ENCODE measurements around the gene AAGAB.

AAGAB gene

GRCh38 chr15:67172172-67172571 lies 82.3 kb downstream of the AAGAB start:
- H3K9me3 ChIP-seq (ENCODE audit: control insufficient read depth, low read length): no peaks in the 10 kb centered on the region

GRCh38 chr15:67171471-67171870 lies 83.0 kb downstream of the AAGAB start:
- H3K79me2 ChIP-seq: no peaks in the 10 kb centered on the region
- H3K9me3 ChIP-seq (ENCODE audit: control insufficient read depth, low read length): no peaks in the 10 kb centered on the region
- H2AFZ ChIP-seq: no peak overlapping the region
- H3K4me3 ChIP-seq (ENCODE audit: low read depth, low read length): no peak overlapping the region
- H3K27me3 ChIP-seq (ENCODE audit: control insufficient read depth, insufficient read depth, low read length): no peaks in the 10 kb centered on the region
- no peak overlapping the region for H3K27ac ChIP-seq
- peaks cover 3% of the 10 kb centered on the region for H3K4me1 ChIP-seq
- no peak overlapping the region for H3K4me2 ChIP-seq (ENCODE audit: low read length)
- H3K9ac ChIP-seq: no peak overlapping the region
- no peaks in the 10 kb centered on the region for H3K36me3 ChIP-seq (ENCODE audit: control insufficient read depth, insufficient read depth, low read length)
- TF ChIP-seq CTCF (IDR thresholded peaks at IDR 0.05): no peak

More at GRCh38 chr15:67172172-67172571, 82.3 kb downstream of the AAGAB start:
- Histone ChIP-seq H3K9ac (no peak overlapping the region), H3K79me2 (no peaks in the 10 kb centered on the region), H2AFZ (no peak overlapping the region), H3K27me3 (ENCODE audit: control insufficient read depth, insufficient read depth, low read length) (no peaks in the 10 kb centered on the region), H3K4me2 (ENCODE audit: low read length) (no peak overlapping the region), H3K4me3 (ENCODE audit: low read depth, low read length) (no peak overlapping the region), H3K27ac (no peak overlapping the region), H3K36me3 (ENCODE audit: control insufficient read depth, insufficient read depth, low read length) (no peaks in the 10 kb centered on the region), H3K4me1 (peaks cover 3% of the 10 kb centered on the region)
- TF ChIP-seq CTCF (IDR thresholded peaks at IDR 0.05): no peak

GRCh38 chr15:67170143-67170925 lies 84.1 kb downstream of the AAGAB start:
- H3K9ac ChIP-seq: no peak overlapping the region
- H2AFZ ChIP-seq: no peak overlapping the region
- no peaks in the 10 kb centered on the region for H3K79me2 ChIP-seq
- H3K36me3 ChIP-seq (ENCODE audit: control insufficient read depth, insufficient read depth, low read length): no peaks in the 10 kb centered on the region
- H3K4me2 ChIP-seq (ENCODE audit: low read length): no peak overlapping the region
- H3K4me1 ChIP-seq: peaks cover 3% of the 10 kb centered on the region
- H3K9me3 ChIP-seq (ENCODE audit: control insufficient read depth, low read length): no peaks in the 10 kb centered on the region
- no peak overlapping the region for H3K4me3 ChIP-seq (ENCODE audit: low read depth, low read length)
- no peak for TF ChIP-seq CTCF (IDR thresholded peaks at IDR 0.05)
- no peak overlapping the region for H3K27ac ChIP-seq
- H3K27me3 ChIP-seq (ENCODE audit: control insufficient read depth, insufficient read depth, low read length): no peaks in the 10 kb centered on the region

GRCh38 chr15:67168694-67169093 lies 85.8 kb downstream of the AAGAB start:
- Histone ChIP-seq H3K27me3 (ENCODE audit: control insufficient read depth, insufficient read depth, low read length) (no peaks in the 10 kb centered on the region), H3K79me2 (no peaks in the 10 kb centered on the region)
- no peak for TF ChIP-seq CTCF (IDR thresholded peaks at IDR 0.05)

GRCh38 chr15:67167091-67167490 lies 87.4 kb downstream of the AAGAB start:
- H3K4me1 ChIP-seq: peaks cover 3% of the 10 kb centered on the region
- no peaks in the 10 kb centered on the region for H3K27me3 ChIP-seq (ENCODE audit: control insufficient read depth, insufficient read depth, low read length)
- H3K79me2 ChIP-seq: no peaks in the 10 kb centered on the region
- no peak overlapping the region for H3K4me3 ChIP-seq (ENCODE audit: low read depth, low read length)
- TF ChIP-seq CTCF (IDR thresholded peaks at IDR 0.05): no peak
- H3K27ac ChIP-seq: no peak overlapping the region
- H3K36me3 ChIP-seq (ENCODE audit: control insufficient read depth, insufficient read depth, low read length): no peaks in the 10 kb centered on the region
- no peaks in the 10 kb centered on the region for H3K9me3 ChIP-seq (ENCODE audit: control insufficient read depth, low read length)
- no peak overlapping the region for H2AFZ ChIP-seq
- H3K9ac ChIP-seq: no peak overlapping the region
- no peak overlapping the region for H3K4me2 ChIP-seq (ENCODE audit: low read length)

More at GRCh38 chr15:67168694-67169093, 85.8 kb downstream of the AAGAB start:
- Histone ChIP-seq H3K9me3 (ENCODE audit: control insufficient read depth, low read length) (no peaks in the 10 kb centered on the region), H3K4me3 (ENCODE audit: low read depth, low read length) (no peak overlapping the region), H3K4me1 (peaks cover 3% of the 10 kb centered on the region), H3K27ac (no peak overlapping the region), H3K4me2 (ENCODE audit: low read length) (no peak overlapping the region), H3K36me3 (ENCODE audit: control insufficient read depth, insufficient read depth, low read length) (no peaks in the 10 kb centered on the region), H3K9ac (no peak overlapping the region), H2AFZ (no peak overlapping the region)

Measured in parathyroid adenoma (tissue), 2 donors.